Body of pancreas (tissue), 4 donors: ENCODE measurements around the gene UFC1. TPM values are rescaled to one million over a fixed set of nuclear protein-coding genes. Genes with fewer than 3 reads are reported as not detected.

Experiments used
- ATAC-seq: fragments of 150-250 bp; one replicate; pipeline ENCODE4 v1.9.1; 2016
- DNase-seq, 4 donors: peaks; one replicate each; pipeline ENCODE4 v3.0.0-alpha.2; 2019
- H3K27ac ChIP-seq, 4 donors: fragments of 200-600 bp; sonication (generic); 1 replicate in 3 of 4; 2 replicates in 1 of 4; pipeline versions ENCODE4 v1.5.1 to v1.6.1; 2016 to 2019; ENCODE audit warnings: mild to moderate bottlenecking in 1 of 4, mixed read lengths in 1 of 4, moderate library complexity in 1 of 4
- H3K27me3 ChIP-seq, 2 donors: fragments of 200-600 bp; sonication (generic); one replicate each; pipeline ENCODE4 v1.6.0; 2016; ENCODE audit warnings: mild to moderate bottlenecking in 1 of 2
- H3K36me3 ChIP-seq, 2 donors: fragments of 200-600 bp; sonication (generic); replicated peaks in 1 of 2; 2 replicates each; pipeline ENCODE4 v1.5.1; 2016; ENCODE audit warnings: low read depth in 2 of 2; ENCODE audit not compliant: insufficient read depth in 1 of 2
- H3K4me1 ChIP-seq: fragments of 200-600 bp; sonication (generic); one replicate; pipeline ENCODE4 v1.6.0; 2016
- H3K4me3 ChIP-seq, 2 donors: fragments of 200-600 bp; sonication (generic); 1 replicate in 1 of 2; 2 replicates in 1 of 2; pipeline ENCODE4 v1.5.1; 2016 to 2019
- H3K9me3 ChIP-seq, 3 donors: fragments of 200-600 bp; sonication (generic); 1 replicate in 2 of 3; 2 replicates in 1 of 3; pipeline ENCODE4 v1.5.1; 2016
- POLR2A ChIP-seq, 3 donors: fragments of 450-650 bp; IDR thresholded peaks; one replicate each; pipeline ENCODE4 v1.6.1; 2016; ENCODE audit warnings: antibody characterized with exemption in 3 of 3, mild to moderate bottlenecking in 2 of 3
- WGBS, 2 donors: methylation state at CpG; one replicate each; pipeline ENCODE4 v1.1.5; 2017; 5-methylcytosine and 5-hydroxymethylcytosine counted together
- intact Hi-C: fragments of 100-400 bp; cut with DNase I; formaldehyde crosslinking; loops from one replicate; pipeline ENCODE4 v1.15.1; 2023
- small RNA-seq: library from RNA; depleted of rRNA; stranded (forward); fragments of <200 nt; gene quantifications from one replicate; pipeline ENCODE3, GENCODE V24; 2016
- total RNA-seq, 2 donors: library from RNA; depleted of rRNA; stranded (reverse); fragments of >200 nt; gene quantifications; one replicate each; pipeline ENCODE4 v1.1.0, GENCODE V29; 2016
- TF ChIP-seq, protein P1 (sequence below), 7 experiments: fragments of 450-650 bp in 4 of 7; fragments of 200-600 bp in 3 of 7; sonication (generic) in 3 of 7; IDR thresholded peaks; one replicate each; pipeline ENCODE4 v1.5.1; 2016 to 2019; ENCODE audit warnings: antibody characterized with exemption in 7 of 7

UFC1 gene
- total RNA-seq, 2 donors from 2014 or later: 33.6 to 48.8 TPM

DNA sequence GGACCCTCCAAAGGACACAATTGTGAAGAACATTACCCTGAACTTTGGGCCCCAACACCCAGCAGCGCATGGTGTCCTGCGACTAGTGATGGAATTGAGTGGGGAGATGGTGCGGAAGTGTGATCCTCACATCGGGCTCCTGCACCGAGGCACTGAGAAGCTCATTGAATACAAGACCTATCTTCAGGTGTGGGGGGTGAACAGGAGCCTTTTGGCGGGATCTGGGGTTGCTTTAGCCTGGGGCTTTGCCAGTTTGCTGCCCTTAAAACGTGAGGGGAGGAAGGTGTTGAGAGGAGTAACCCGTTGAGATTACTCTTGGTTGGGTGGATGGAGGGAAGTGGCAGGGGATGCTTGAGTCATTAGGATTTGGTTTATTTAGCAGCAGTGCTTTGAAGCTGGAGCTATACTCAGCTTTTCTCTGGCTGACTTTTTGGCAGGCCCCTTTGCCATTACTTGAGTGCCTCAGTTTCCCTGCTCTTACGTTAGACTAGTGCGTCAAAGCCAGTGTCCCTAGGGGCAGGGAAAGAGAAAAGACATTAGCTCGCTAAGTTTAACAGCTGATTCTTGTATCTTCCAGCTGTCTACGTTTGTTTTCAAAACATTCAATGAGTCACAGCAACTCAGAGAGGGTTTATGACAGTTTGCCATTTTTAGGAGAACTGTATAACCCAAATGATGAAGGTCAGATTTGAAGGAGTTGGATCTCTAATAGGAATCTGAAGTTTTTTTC is 52.8 kb downstream of the UFC1 start:
- 80 to 82% methylated on average over 12 of the region's 12 CpGs for WGBS, 2 donors
- H3K4me1 ChIP-seq: peaks cover 23% of the 10 kb centered on the region
- H3K27ac ChIP-seq: peak overlapping the region in 2 of 4 donors; percentile 49 to 52
- ATAC-seq: no peak
- no peak for DNase-seq
- intact Hi-C loops: loop anchor here (5.0 kb wide), 1 partner anchor 176 kb away; no protein-coding TSS in a partner anchor
- no peaks in the 10 kb centered on the region for H3K9me3 ChIP-seq
- no peak overlapping the region for H3K4me3 ChIP-seq
- TF ChIP-seq, protein P1, sequence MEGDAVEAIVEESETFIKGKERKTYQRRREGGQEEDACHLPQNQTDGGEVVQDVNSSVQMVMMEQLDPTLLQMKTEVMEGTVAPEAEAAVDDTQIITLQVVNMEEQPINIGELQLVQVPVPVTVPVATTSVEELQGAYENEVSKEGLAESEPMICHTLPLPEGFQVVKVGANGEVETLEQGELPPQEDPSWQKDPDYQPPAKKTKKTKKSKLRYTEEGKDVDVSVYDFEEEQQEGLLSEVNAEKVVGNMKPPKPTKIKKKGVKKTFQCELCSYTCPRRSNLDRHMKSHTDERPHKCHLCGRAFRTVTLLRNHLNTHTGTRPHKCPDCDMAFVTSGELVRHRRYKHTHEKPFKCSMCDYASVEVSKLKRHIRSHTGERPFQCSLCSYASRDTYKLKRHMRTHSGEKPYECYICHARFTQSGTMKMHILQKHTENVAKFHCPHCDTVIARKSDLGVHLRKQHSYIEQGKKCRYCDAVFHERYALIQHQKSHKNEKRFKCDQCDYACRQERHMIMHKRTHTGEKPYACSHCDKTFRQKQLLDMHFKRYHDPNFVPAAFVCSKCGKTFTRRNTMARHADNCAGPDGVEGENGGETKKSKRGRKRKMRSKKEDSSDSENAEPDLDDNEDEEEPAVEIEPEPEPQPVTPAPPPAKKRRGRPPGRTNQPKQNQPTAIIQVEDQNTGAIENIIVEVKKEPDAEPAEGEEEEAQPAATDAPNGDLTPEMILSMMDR (IDR thresholded peaks at IDR 0.05): no peak
- TF ChIP-seq POLR2A (IDR thresholded peaks at IDR 0.05): no peak
- H3K36me3 ChIP-seq: peaks cover 0 to 36% of the 10 kb centered on the region in 2 donors
- H3K27me3 ChIP-seq: no peaks in the 10 kb centered on the region

DNA sequence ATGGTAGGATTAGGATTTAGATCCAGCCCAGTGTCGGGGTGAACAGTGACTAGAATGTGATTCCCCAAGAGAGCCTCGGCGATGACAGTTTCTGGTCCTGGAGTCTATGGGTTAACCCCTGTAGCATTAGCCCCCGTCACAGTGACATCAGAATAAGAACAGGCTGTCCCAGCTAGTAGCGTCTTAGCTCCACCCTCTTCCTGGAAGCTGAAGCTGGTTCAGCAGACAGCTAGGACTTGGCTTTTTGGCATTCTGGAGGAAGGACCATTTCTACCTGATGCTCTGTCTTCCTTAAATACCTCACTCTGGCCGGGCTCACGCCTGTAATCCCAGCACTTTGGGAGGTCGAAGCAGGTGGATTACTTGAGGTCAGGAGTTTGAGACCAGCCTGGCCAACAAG is 53.4 kb downstream of the UFC1 start:
- Histone ChIP-seq H3K4me1 (peaks cover 20% of the 10 kb centered on the region), H3K27ac (peak overlapping the region in 2 of 4 donors; percentile 49 to 52), H3K9me3 (no peaks in the 10 kb centered on the region), H3K27me3 (no peaks in the 10 kb centered on the region), H3K4me3 (no peak overlapping the region), H3K36me3 (peaks cover 0 to 42% of the 10 kb centered on the region in 2 donors)
- intact Hi-C loops: loop anchor here (5.0 kb wide), 1 partner anchor 175 kb away; no protein-coding TSS in a partner anchor
- peak; percentile 18 for ATAC-seq
- DNase-seq: peak; percentile 22 to 64 (median 33)
- TF ChIP-seq, protein P1 (IDR thresholded peaks at IDR 0.05): no peak
- TF ChIP-seq POLR2A (IDR thresholded peaks at IDR 0.05): no peak
- 76 to 79% methylated on average over 7 to 8 of the region's 8 CpGs for WGBS, 2 donors

Small RNA genes lying within 50 kb of the gene (small RNA-seq; reads per million reads assigned to genes)
- not detected for gene RF01225

Other genes with a start within 250 kb of the UFC1 start
- gene ITLN2, start 199.2 kb upstream of the UFC1 start, total RNA-seq: not detected
- gene F11R, start 132.8 kb upstream of the UFC1 start, total RNA-seq: 10 to 100 TPM; 40.2 to 41.5 TPM
- gene TSTD1, start 115.0 kb upstream of the UFC1 start, total RNA-seq: 10 to 100 TPM; 49.4 to 90.8 TPM
- gene USF1, start 108.0 kb upstream of the UFC1 start, total RNA-seq: 10 to 100 TPM; 32.7 to 46.5 TPM
- 1 to 10 TPM; 3.1 to 4.9 TPM for gene ARHGAP30, start 84.1 kb upstream of the UFC1 start, total RNA-seq
- 1 to 10 TPM; 3.0 to 4.2 TPM for gene NECTIN4, start 64.4 kb upstream of the UFC1 start, total RNA-seq
- 10 to 100 TPM; 13.5 to 22.7 TPM for gene KLHDC9, start 55.6 kb upstream of the UFC1 start, total RNA-seq
- 10 to 100 TPM; 29.6 to 54.7 TPM for gene PFDN2, start 35.9 kb upstream of the UFC1 start, total RNA-seq
- gene NIT1, start 35.9 kb upstream of the UFC1 start, total RNA-seq: 10 to 100 TPM; 22.8 to 38.6 TPM
- 10 to 100 TPM; 12.9 to 15.8 TPM for gene DEDD, start 21.3 kb upstream of the UFC1 start, total RNA-seq
- gene USP21, start 5.5 kb downstream of the UFC1 start, total RNA-seq: 10 to 100 TPM; 17.8 to 21.0 TPM
- gene PPOX, start 12.4 kb downstream of the UFC1 start, total RNA-seq: 10 to 100 TPM; 16.2 to 18.9 TPM
- 10 to 100 TPM; 20.2 to 29.3 TPM for gene B4GALT3, start 23.5 kb downstream of the UFC1 start, total RNA-seq
- gene ADAMTS4, start 45.1 kb downstream of the UFC1 start, total RNA-seq: 1 to 10 TPM; 6.7 to 7.9 TPM
- gene NDUFS2, start 48.4 kb downstream of the UFC1 start, total RNA-seq: 10 to 100 TPM; 46.4 to 67.2 TPM
- 10 to 100 TPM; 27.0 to 42.0 TPM for gene FCER1G, start 61.3 kb downstream of the UFC1 start, total RNA-seq
- not detected for gene APOA2, start 69.7 kb downstream of the UFC1 start, total RNA-seq
- gene TOMM40L, start 72.1 kb downstream of the UFC1 start, total RNA-seq: 1 to 10 TPM; 1.8 to 8.9 TPM
- gene NR1I3, start 84.2 kb downstream of the UFC1 start, total RNA-seq: not detected
- gene PCP4L1, start 104.8 kb downstream of the UFC1 start, total RNA-seq: not detected
- gene MPZ, start 156.0 kb downstream of the UFC1 start, total RNA-seq: 1 to 10 TPM; 3.6 to 6.6 TPM
- gene SDHC, start 160.4 kb downstream of the UFC1 start, total RNA-seq: 10 to 100 TPM; 22.7 to 26.2 TPM
- not detected for gene CFAP126, start 213.9 kb downstream of the UFC1 start, total RNA-seq